IMR-90 (cell line): Measurements from ENCODE around the gene TOMM22. TPM values are rescaled to one million over a fixed set of nuclear protein-coding genes. Genes with fewer than 3 reads are reported as not detected.

ENCODE experiments used
- ATAC-seq: fragments of 200-7000 bp; cut with Tn5 transposase; 2 replicates; pipeline ENCODE4 v1.9.1; 2020; ENCODE audit warnings: low read depth, mild to moderate bottlenecking, moderate library complexity
- BruUV-seq: library from RNA; stranded (reverse); fragments of 400-500 nt; replicated peaks from 2 replicates; lab custom pipeline; 2021; lab: Mats Ljungman, UMichigan
- CTCF ChIA-PET: fragments of 300-600 bp; formaldehyde crosslinking; extraction: SDS; loops from one replicate; lab custom pipeline; 2021; ENCODE audit warnings: antibody characterized with exemption; lab: Yijun Ruan, JAX
- POLR2A ChIA-PET: fragments of 300-600 bp; sonication (Branson Sonifier 250); formaldehyde crosslinking; loops from one replicate; lab custom pipeline; 2022; ENCODE audit warnings: antibody characterized with exemption; ENCODE audit not compliant: unreplicated experiment; lab: Charles Lee
- DNase-seq: peaks from one replicate; pipeline ENCODE4 v3.0.0; 2013
- H2AFZ ChIP-seq: replicated peaks from 2 replicates; pipeline ENCODE3; 2013; ENCODE audit warnings: low read length, mild to moderate bottlenecking; ENCODE audit not compliant: poor library complexity
- H2AK5ac ChIP-seq: 2 replicates; pipeline ENCODE4 v1.6.1; 2013; ENCODE audit warnings: low read depth, low read length, inconsistent platforms
- H2AK9ac ChIP-seq: replicated peaks from 2 replicates; pipeline ENCODE3; 2013; ENCODE audit warnings: mild to moderate bottlenecking, low read depth, low read length, moderate library complexity; ENCODE audit not compliant: poor library complexity
- H2BK120ac ChIP-seq: 2 replicates; pipeline ENCODE4 v1.6.1; 2013; ENCODE audit warnings: low read depth, low read length, inconsistent platforms
- H2BK15ac ChIP-seq: 3 replicates; pipeline ENCODE4 v1.6.1; 2013; ENCODE audit warnings: low read depth, low read length, inconsistent platforms
- H2BK20ac ChIP-seq: 2 replicates; pipeline ENCODE4 v1.6.1; 2013; ENCODE audit warnings: low read depth, mild to moderate bottlenecking, inconsistent platforms, low read length, moderate library complexity
- H2BK5ac ChIP-seq: 2 replicates; pipeline ENCODE4 v1.6.1; 2013; ENCODE audit warnings: mild to moderate bottlenecking, low read depth, low read length, inconsistent platforms; ENCODE audit not compliant: poor library complexity, severe bottlenecking
- H3K14ac ChIP-seq: replicated peaks from 2 replicates; pipeline ENCODE4 v1.6.1; 2013; ENCODE audit warnings: low read depth, low read length, inconsistent platforms
- H3K18ac ChIP-seq: 2 replicates; pipeline ENCODE4 v1.6.1; 2013; ENCODE audit warnings: low read depth, low read length, control low read depth
- H3K23ac ChIP-seq: 2 replicates; pipeline ENCODE4 v1.6.1; 2013; ENCODE audit warnings: low read depth, low read length, inconsistent platforms
- H3K27ac ChIP-seq: 2 replicates; pipeline ENCODE4 v1.5.1; 2013; ENCODE audit warnings: mild to moderate bottlenecking, control low read depth, low read length; ENCODE audit not compliant: insufficient read depth
- H3K27me3 ChIP-seq: 2 replicates; pipeline ENCODE4 v1.6.1; 2013; ENCODE audit warnings: low read length; ENCODE audit not compliant: control insufficient read depth, insufficient read depth
- H3K36me3 ChIP-seq: 2 replicates; pipeline ENCODE4 v1.6.1; 2013; ENCODE audit warnings: low read length, mixed read lengths; ENCODE audit not compliant: control insufficient read depth, insufficient read depth
- H3K4ac ChIP-seq: 2 replicates; pipeline ENCODE4 v1.6.1; 2013; ENCODE audit warnings: low read depth, low read length, inconsistent platforms
- H3K4me1 ChIP-seq: 2 replicates; pipeline ENCODE4 v1.6.1; 2013; ENCODE audit warnings: low read length, mixed read lengths; ENCODE audit not compliant: control insufficient read depth, insufficient read depth
- H3K4me2 ChIP-seq: 2 replicates; pipeline ENCODE4 v1.6.1; 2013; ENCODE audit warnings: low read depth, mild to moderate bottlenecking, control low read depth, low read length, moderate library complexity
- H3K4me3 ChIP-seq: 2 replicates; pipeline ENCODE4 v1.5.1; 2013; ENCODE audit warnings: low read depth, mild to moderate bottlenecking, control low read depth, low read length, moderate library complexity; ENCODE audit not compliant: insufficient read depth
- H3K56ac ChIP-seq: 2 replicates; pipeline ENCODE4 v1.6.1; 2013; ENCODE audit warnings: low read length, inconsistent platforms; ENCODE audit not compliant: insufficient read depth; ENCODE audit errors: extremely low read depth
- H3K79me1 ChIP-seq, 2 experiments: 2 replicates each; pipeline ENCODE4 v1.6.1; 2013; ENCODE audit warnings: low read length in 2 of 2, inconsistent platforms in 1 of 2, low read depth in 1 of 2
- H3K9ac ChIP-seq: 2 replicates; pipeline ENCODE4 v1.6.1; 2013; ENCODE audit warnings: low read depth, low read length, control low read depth
- H3K9me1 ChIP-seq: 2 replicates; pipeline ENCODE4 v1.6.1; 2013; ENCODE audit warnings: low read length, inconsistent platforms; ENCODE audit not compliant: insufficient read depth
- H3K9me3 ChIP-seq: 2 replicates; pipeline ENCODE4 v1.6.1; 2013; ENCODE audit warnings: low read length; ENCODE audit not compliant: control insufficient read depth, insufficient read depth
- H4K20me1 ChIP-seq: 2 replicates; pipeline ENCODE4 v1.6.1; 2013; ENCODE audit warnings: low read length, inconsistent platforms; ENCODE audit not compliant: insufficient read depth
- H4K5ac ChIP-seq: 2 replicates; pipeline ENCODE4 v1.6.1; 2013; ENCODE audit warnings: mild to moderate bottlenecking, low read depth, low read length, control low read depth
- H4K8ac ChIP-seq, 2 experiments: 2 replicates each; pipeline ENCODE4 v1.6.1; 2013; ENCODE audit warnings: low read depth in 2 of 2, low read length in 2 of 2, control low read depth in 1 of 2, inconsistent platforms in 1 of 2
- H4K91ac ChIP-seq: 2 replicates; pipeline ENCODE4 v1.6.1; 2013; ENCODE audit warnings: low read depth, low read length, inconsistent platforms; ENCODE audit not compliant: insufficient read depth
- RCOR1 ChIP-seq: IDR thresholded peaks from 2 replicates; pipeline ENCODE4 v1.6.1; 2012; ENCODE audit warnings: mild to moderate bottlenecking, low read length, improper control_type of control experiment; ENCODE audit not compliant: insufficient replicate concordance
- WGBS, 2 experiments: methylation state at CpG; one replicate each; pipeline versions ENCODE4 v1.1.5 to v1.1.7; 2013; ENCODE audit warnings: missing lambda C conversion rate in 2 of 2; ENCODE audit not compliant: insufficient read length in 1 of 2; ENCODE audit errors: extremely low coverage in 2 of 2; 5-methylcytosine and 5-hydroxymethylcytosine counted together
- dilution Hi-C: fragments of 300-500 bp; cut with HindIII; formaldehyde crosslinking; loops from one replicate; pipeline ENCODE4 v1.14.3; 2018; ENCODE audit warnings: low sequenced_read_pairs; ENCODE audit not compliant: unreplicated experiment
- in situ Hi-C: fragments of 300-500 bp; cut with MboI; formaldehyde crosslinking; loops from 3 replicates; pipeline ENCODE4 v1.14.3; 2019; ENCODE audit warnings: low sequenced_read_pairs, inconsistent platforms, mixed read lengths
- intact Hi-C: fragments of 100-400 bp; cut with micrococcal nuclease; formaldehyde crosslinking; loops from 2 replicates; pipeline ENCODE4 v1.10.0; 2022
- polyA plus RNA-seq, 3 experiments: library from polyadenylated mRNA; depleted of rRNA; stranded (reverse); fragments of >200 nt; gene quantifications; 2 replicates each; pipeline ENCODE4 v1.2.3, GENCODE V29; 2012; ENCODE audit warnings: low replicate concordance in 1 of 3
- total RNA-seq: library from RNA; depleted of rRNA; stranded (reverse); fragments of >200 nt; gene quantifications from 2 replicates; pipeline ENCODE4 v1.2.3, GENCODE V29; 2012

Gene TOMM22
- total and polyA plus RNA-seq, 2 of the 4 experiments (the other 2 are of a cell fraction) = 38.7 to 78.0 TPM

GRCh38 chr22:38698407-38699094 is 16.8 kb downstream of the TOMM22 start:
- Histone ChIP-seq H3K9ac (no peak overlapping the region), H3K9me1 (peaks cover 17% of the 10 kb centered on the region), H2BK15ac (no peak overlapping the region), H2BK20ac (no peak overlapping the region), H4K5ac (no peak overlapping the region), H3K18ac (no peak overlapping the region), H4K8ac (no peak overlapping the region), H2AFZ (no peak overlapping the region), H3K27ac (no peak overlapping the region), H3K4me2 (peak overlapping the region; percentile 100), H2AK5ac (no peak overlapping the region), H3K4me1 (peaks cover 11% of the 10 kb centered on the region), H3K23ac (peak overlapping the region; percentile 73; the same call in 1 of the 2 replicates), H3K36me3 (peaks cover 6% of the 10 kb centered on the region; the same call in 1 of the 2 replicates), H3K4me3 (peak overlapping the region; percentile 96; the same call in 1 of the 2 replicates), H3K14ac (no peak overlapping the region), H3K4ac (no peak overlapping the region), H2AK9ac (no peak overlapping the region), H3K79me1 (peaks cover 25 to 59% of the 10 kb centered on the region in 2 experiments), H4K20me1 (peaks cover 17% of the 10 kb centered on the region; the same call in 1 of the 2 replicates), H2BK5ac (no peak overlapping the region), H3K9me3 (no peaks in the 10 kb centered on the region), H4K91ac (no peak overlapping the region), H2BK120ac (no peak overlapping the region), H3K27me3 (no peaks in the 10 kb centered on the region), H3K56ac (no peak overlapping the region)
- dilution Hi-C loops = no loop called here
- POLR2A ChIA-PET = no interaction called here
- CTCF ChIA-PET = no interaction called here
- in situ Hi-C loops = no loop called here
- DNase-seq (no peak), ATAC-seq (no peak)
- no TSS peak for BruUV-seq
- WGBS, 2 experiments = 80% methylated on average over 2 of the region's 13 CpGs; no CpG with 5 or more reads in 1 of the 2 experiments
- intact Hi-C loops = no loop called here
- no peak for TF ChIP-seq RCOR1
